Spleen (tissue), 11 donors: Measurements from ENCODE around the gene TRMT2A. TPM values are rescaled to one million over a fixed set of nuclear protein-coding genes. Genes with fewer than 3 reads are reported as not detected.

Source experiments
- DNase-seq: peaks from one replicate; pipeline ENCODE4 v3.0.0-alpha.2; 2020
- H3K27ac ChIP-seq, 8 donors: fragments of 200-600 bp; sonication (generic) in 7 of 8; 1 replicate in 4 of 8; 2 replicates in 4 of 8; pipeline versions ENCODE4 v1.5.0 to v1.8.0; 2016 to 2021; ENCODE audit warnings: inconsistent platforms in 4 of 8, mild to moderate bottlenecking in 4 of 8, moderate library complexity in 1 of 8
- H3K27me3 ChIP-seq, 7 donors: fragments of 200-600 bp; sonication (generic) in 6 of 7; replicated peaks in 1 of 7; 1 replicate in 4 of 7; 2 replicates in 3 of 7; pipeline versions ENCODE4 v1.5.0 to v1.8.0; 2016 to 2021; ENCODE audit warnings: inconsistent platforms in 3 of 7, mild to moderate bottlenecking in 1 of 7
- H3K36me3 ChIP-seq, 6 donors: fragments of 200-600 bp; sonication (generic) in 5 of 6; 1 replicate in 4 of 6; 2 replicates in 2 of 6; pipeline versions ENCODE4 v1.5.0 to v1.8.0; 2016 to 2021; ENCODE audit warnings: inconsistent platforms in 2 of 6
- H3K4me1 ChIP-seq, 6 donors: fragments of 200-600 bp; sonication (generic) in 5 of 6; 1 replicate in 3 of 6; 2 replicates in 3 of 6; pipeline versions ENCODE4 v1.5.0 to v1.8.0; 2016 to 2021; ENCODE audit warnings: inconsistent platforms in 3 of 6
- H3K4me3 ChIP-seq, 8 donors: fragments of 200-600 bp; sonication (generic) in 7 of 8; 1 replicate in 4 of 8; 2 replicates in 4 of 8; pipeline versions ENCODE4 v1.5.0 to v1.8.0; 2016 to 2021; ENCODE audit warnings: inconsistent platforms in 4 of 8, mild to moderate bottlenecking in 4 of 8, moderate library complexity in 2 of 8
- H3K9me3 ChIP-seq, 8 donors: fragments of 200-600 bp; sonication (generic) in 7 of 8; 1 replicate in 4 of 8; 2 replicates in 4 of 8; pipeline versions ENCODE4 v1.5.0 to v1.8.0; 2016 to 2021; ENCODE audit warnings: inconsistent platforms in 4 of 8
- POLR2A ChIP-seq, 3 donors: fragments of 450-650 bp; IDR thresholded peaks; one replicate each; pipeline ENCODE4 v1.5.1; 2017; ENCODE audit warnings: antibody characterized with exemption in 3 of 3, mild to moderate bottlenecking in 1 of 3
- POLR2AphosphoS5 ChIP-seq, 3 donors: sonication (generic); formaldehyde crosslinking; IDR thresholded peaks; one replicate each; pipeline ENCODE4 v1.5.1; 2017; ENCODE audit warnings: antibody characterized with exemption in 3 of 3
- WGBS, 5 donors: extraction: QIAGEN DNeasy Blood & Tissue Kit in 3 of 5; methylation state at CpG; one replicate each; pipeline versions ENCODE4 v1.1.5 to v1.1.7; 2013 to 2018; 5-methylcytosine and 5-hydroxymethylcytosine counted together
- intact Hi-C: fragments of 100-400 bp; cut with DNase I; formaldehyde crosslinking; loops from one replicate; pipeline ENCODE4 v1.15.0; 2023; ENCODE audit warnings: low total_unique reads
- polyA plus RNA-seq, 3 donors: library from polyadenylated mRNA; stranded (reverse); fragments of 200-250 nt; gene quantifications; one replicate each; pipeline ENCODE4 v1.2.1, GENCODE V29; 2013
- total RNA-seq, 7 donors: library from RNA; depleted of rRNA in 3 of 7; stranded (reverse); fragments of >200 nt in 3 of 7; fragmentation: NEBNext Ultra II Directional in 4 of 7; extraction: Animal tissue kit (Norgen Biotek cat#: 25700) in 4 of 7; gene quantifications; one replicate each; pipeline versions ENCODE4 v1.1.0 to v1.2.1, GENCODE V29; 2016 to 2021
- TF ChIP-seq, protein P1 (sequence below), 11 experiments: fragments of 200-600 bp in 7 of 11; fragments of 450-650 bp in 4 of 11; sonication (generic) in 4 of 11; IDR thresholded peaks in 8 of 11; conservative IDR thresholded peaks in 3 of 11; 1 replicate in 7 of 11; 2 replicates in 4 of 11; pipeline versions ENCODE4 v1.4.0 to v1.8.0; 2016 to 2021; ENCODE audit warnings: antibody characterized with exemption in 11 of 11, inconsistent platforms in 4 of 11, mild to moderate bottlenecking in 1 of 11
- donor health status: healthy with polysubstance abuse.
- donor health status: DM: no; HTN: no; CAD: no; lungs with moderate emphysema.
- donor health status: DM: no; HTN: no; CAD: no.
- donor health status: Bipolar disorder and iron deficiency.
- donor health status: healthy.
- donor health status: DM: no; HTN: no; CAD: no.
- donor health status: DM: yes; HTN: yes; CAD: no.

TRMT2A gene
- total and polyA plus RNA-seq, 10 donors = 70.4 to 142 (median 79.5) TPM

DNA sequence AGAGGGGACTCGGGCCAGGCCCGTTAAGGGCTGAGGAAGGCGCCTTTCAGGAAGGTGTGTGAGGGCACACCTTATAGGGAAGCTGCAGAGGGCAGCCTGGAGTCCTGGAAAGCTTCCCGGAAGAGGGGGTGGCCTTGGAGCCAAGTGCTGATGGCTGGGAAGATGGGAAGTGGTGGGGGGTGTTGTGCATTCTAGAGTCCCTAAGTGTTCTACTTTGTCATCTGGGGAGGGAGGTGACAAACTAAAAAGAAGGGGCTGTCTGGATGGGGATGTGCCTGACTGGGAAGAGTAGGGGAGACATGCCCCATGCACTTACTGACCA is 21.4 kb upstream of the TRMT2A start:
- TF ChIP-seq, protein P1, sequence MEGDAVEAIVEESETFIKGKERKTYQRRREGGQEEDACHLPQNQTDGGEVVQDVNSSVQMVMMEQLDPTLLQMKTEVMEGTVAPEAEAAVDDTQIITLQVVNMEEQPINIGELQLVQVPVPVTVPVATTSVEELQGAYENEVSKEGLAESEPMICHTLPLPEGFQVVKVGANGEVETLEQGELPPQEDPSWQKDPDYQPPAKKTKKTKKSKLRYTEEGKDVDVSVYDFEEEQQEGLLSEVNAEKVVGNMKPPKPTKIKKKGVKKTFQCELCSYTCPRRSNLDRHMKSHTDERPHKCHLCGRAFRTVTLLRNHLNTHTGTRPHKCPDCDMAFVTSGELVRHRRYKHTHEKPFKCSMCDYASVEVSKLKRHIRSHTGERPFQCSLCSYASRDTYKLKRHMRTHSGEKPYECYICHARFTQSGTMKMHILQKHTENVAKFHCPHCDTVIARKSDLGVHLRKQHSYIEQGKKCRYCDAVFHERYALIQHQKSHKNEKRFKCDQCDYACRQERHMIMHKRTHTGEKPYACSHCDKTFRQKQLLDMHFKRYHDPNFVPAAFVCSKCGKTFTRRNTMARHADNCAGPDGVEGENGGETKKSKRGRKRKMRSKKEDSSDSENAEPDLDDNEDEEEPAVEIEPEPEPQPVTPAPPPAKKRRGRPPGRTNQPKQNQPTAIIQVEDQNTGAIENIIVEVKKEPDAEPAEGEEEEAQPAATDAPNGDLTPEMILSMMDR (IDR thresholded peaks at IDR 0.05 in 8 of 11, conservative IDR thresholded peaks at IDR 0.05 in 3 of 11) = no peak
- TF ChIP-seq POLR2A (IDR thresholded peaks at IDR 0.05) (no peak), POLR2AphosphoS5 (IDR thresholded peaks at IDR 0.05) (no peak)
- H3K27ac ChIP-seq = no peak overlapping the region
- H3K36me3 ChIP-seq = peaks cover 0 to 45% (median 17%) of the 10 kb centered on the region in 6 donors
- no peak overlapping the region for H3K4me3 ChIP-seq
- DNase-seq = no peak
- no peaks in the 10 kb centered on the region for H3K9me3 ChIP-seq
- intact Hi-C loops = no loop called here
- peaks cover 5 to 56% (median 49%) of the 10 kb centered on the region in 6 donors for H3K4me1 ChIP-seq
- 68 to 80% (median 71%) methylated on average over 4 of the region's 4 CpGs for WGBS, 5 donors
- H3K27me3 ChIP-seq = no peaks in the 10 kb centered on the region

DNA sequence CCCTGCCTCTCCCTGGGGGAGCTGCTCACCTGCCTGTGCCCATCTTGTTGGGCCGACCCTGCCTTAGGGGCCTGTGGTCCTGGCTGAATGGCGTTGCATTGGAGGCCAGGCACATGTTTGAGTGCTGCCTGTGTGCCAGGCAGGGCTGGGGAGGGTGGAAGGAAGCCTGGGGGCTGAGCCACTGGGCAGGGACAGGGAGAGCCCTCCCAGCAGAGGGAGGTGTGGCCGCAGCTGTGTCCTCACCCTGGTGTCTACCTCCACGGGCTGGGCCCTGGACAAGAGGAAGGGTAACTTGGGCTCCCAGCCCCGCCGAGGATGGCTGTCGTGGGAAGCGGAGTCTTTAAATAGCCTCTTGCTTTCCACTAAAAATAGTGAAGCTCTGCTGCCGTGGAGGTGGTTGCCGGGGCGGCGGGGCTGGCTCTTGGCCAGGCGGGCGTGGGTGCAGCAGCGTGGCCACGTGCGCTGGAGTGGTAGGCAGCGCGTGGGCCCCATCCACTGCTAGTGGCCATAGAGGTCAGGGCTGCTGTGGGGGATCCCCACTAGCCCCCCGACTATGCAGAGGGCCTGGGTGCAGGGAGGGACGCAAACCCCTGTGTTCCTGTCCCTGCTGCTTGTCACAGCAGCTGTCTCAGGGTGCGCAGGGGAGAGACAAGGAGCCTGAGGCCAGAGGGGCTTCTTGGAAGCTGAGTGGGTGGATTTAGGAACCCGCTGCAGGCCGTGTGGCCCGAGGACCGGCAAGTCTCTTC is 20.8 kb upstream of the TRMT2A start:
- Histone ChIP-seq H3K27ac (no peak overlapping the region), H3K36me3 (peaks cover 0 to 40% (median 12%) of the 10 kb centered on the region in 6 donors), H3K27me3 (no peaks in the 10 kb centered on the region), H3K4me1 (peaks cover 8 to 61% (median 54%) of the 10 kb centered on the region in 6 donors), H3K9me3 (no peaks in the 10 kb centered on the region), H3K4me3 (no peak overlapping the region)
- no peak for DNase-seq
- intact Hi-C loops = no loop called here
- WGBS, 5 donors = 29 to 39% (median 37%) methylated on average over 20 to 26 of the region's 26 CpGs
- TF ChIP-seq, protein P1 (IDR thresholded peaks at IDR 0.05 in 8 of 11, conservative IDR thresholded peaks at IDR 0.05 in 3 of 11) = no peak
- TF ChIP-seq POLR2AphosphoS5 (IDR thresholded peaks at IDR 0.05) = peak in 1 of 3 donors; percentile 29

DNA sequence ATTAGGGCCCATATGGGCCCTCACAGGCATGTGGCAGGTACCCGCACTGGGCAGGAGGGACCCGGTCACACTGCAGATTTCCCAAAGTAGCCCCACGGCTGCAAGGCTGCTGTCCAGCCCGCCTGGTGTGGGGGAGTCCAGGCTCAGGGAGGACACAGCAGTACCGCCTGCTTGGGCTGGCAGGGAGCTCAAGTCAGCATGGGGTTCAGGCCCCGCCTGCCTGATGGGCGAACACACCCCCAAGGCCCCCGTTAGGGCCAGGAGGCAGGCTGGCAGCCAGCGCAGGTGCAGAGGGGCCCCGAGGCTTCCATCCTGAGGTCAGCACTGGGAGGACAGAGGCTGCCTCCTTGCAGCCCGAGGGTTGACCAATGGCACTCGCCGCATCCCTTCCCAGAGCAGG is 20.1 kb upstream of the TRMT2A start:
- H3K4me1 ChIP-seq = peaks cover 13 to 69% (median 62%) of the 10 kb centered on the region in 6 donors
- no peaks in the 10 kb centered on the region for H3K27me3 ChIP-seq

DNA sequence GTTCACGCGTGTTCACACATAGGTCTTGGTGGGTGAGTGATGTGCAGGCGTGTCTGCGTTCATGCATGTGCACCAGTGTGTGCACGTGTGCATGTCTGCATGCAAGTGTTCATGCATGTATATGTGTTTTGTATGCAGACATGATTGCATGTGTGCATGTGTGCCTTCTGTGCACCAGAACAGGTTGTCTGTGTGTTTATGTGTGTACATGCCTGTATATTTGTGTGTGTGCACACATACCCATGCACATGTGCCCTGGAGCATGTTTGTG is 19.5 kb upstream of the TRMT2A start:
- TF ChIP-seq, protein P1 (IDR thresholded peaks at IDR 0.05 in 8 of 11, conservative IDR thresholded peaks at IDR 0.05 in 3 of 11) = no peak
- no peak for TF ChIP-seq POLR2A (IDR thresholded peaks at IDR 0.05)
- no peak for TF ChIP-seq POLR2AphosphoS5 (IDR thresholded peaks at IDR 0.05)
- Histone ChIP-seq H3K27me3 (no peaks in the 10 kb centered on the region), H3K4me1 (peaks cover 13 to 70% (median 63%) of the 10 kb centered on the region in 6 donors), H3K27ac (no peak overlapping the region), H3K36me3 (peaks cover 0 to 28% (median 8%) of the 10 kb centered on the region in 6 donors), H3K9me3 (no peaks in the 10 kb centered on the region), H3K4me3 (no peak overlapping the region)
- 90 to 98% (median 96%) methylated on average over 5 of the region's 5 CpGs for WGBS, 5 donors
- no peak for DNase-seq
- intact Hi-C loops = no loop called here

More for the DNA sequence above, 20.1 kb upstream of the TRMT2A start:
- no peaks in the 10 kb centered on the region for H3K9me3 ChIP-seq
- no peak overlapping the region for H3K27ac ChIP-seq
- intact Hi-C loops = no loop called here
- TF ChIP-seq, protein P1 (IDR thresholded peaks at IDR 0.05 in 8 of 11, conservative IDR thresholded peaks at IDR 0.05 in 3 of 11) = no peak
- TF ChIP-seq POLR2A (IDR thresholded peaks at IDR 0.05) (no peak), POLR2AphosphoS5 (IDR thresholded peaks at IDR 0.05) (no peak)
- 77 to 87% (median 82%) methylated on average over 5 to 13 of the region's 13 CpGs for WGBS, 5 donors
- H3K4me3 ChIP-seq = no peak overlapping the region
- peaks cover 0 to 34% (median 8%) of the 10 kb centered on the region in 6 donors for H3K36me3 ChIP-seq
- no peak for DNase-seq
